ENCODE measurements around the gene ANK3. TPM values are rescaled to one million over a fixed set of nuclear protein-coding genes. Genes with fewer than 3 reads are reported as not detected.

ANK3 gene
- total RNA-seq, 4 donors from 2014 or later: 118 to 161 (median 151) TPM

- no peak overlapping the region for H3K4me3 ChIP-seq
- no peaks in the 10 kb centered on the region for H3K4me1 ChIP-seq
- no peaks in the 10 kb centered on the region for H3K9me3 ChIP-seq
- H3K27me3 ChIP-seq: no peaks in the 10 kb centered on the region
- DNase-seq: no peak
- H3K36me3 ChIP-seq: no peaks in the 10 kb centered on the region
- TF ChIP-seq POLR2A (IDR thresholded peaks at IDR 0.05): no peak
- TF ChIP-seq, protein P1, sequence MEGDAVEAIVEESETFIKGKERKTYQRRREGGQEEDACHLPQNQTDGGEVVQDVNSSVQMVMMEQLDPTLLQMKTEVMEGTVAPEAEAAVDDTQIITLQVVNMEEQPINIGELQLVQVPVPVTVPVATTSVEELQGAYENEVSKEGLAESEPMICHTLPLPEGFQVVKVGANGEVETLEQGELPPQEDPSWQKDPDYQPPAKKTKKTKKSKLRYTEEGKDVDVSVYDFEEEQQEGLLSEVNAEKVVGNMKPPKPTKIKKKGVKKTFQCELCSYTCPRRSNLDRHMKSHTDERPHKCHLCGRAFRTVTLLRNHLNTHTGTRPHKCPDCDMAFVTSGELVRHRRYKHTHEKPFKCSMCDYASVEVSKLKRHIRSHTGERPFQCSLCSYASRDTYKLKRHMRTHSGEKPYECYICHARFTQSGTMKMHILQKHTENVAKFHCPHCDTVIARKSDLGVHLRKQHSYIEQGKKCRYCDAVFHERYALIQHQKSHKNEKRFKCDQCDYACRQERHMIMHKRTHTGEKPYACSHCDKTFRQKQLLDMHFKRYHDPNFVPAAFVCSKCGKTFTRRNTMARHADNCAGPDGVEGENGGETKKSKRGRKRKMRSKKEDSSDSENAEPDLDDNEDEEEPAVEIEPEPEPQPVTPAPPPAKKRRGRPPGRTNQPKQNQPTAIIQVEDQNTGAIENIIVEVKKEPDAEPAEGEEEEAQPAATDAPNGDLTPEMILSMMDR (IDR thresholded peaks at IDR 0.05): no peak
- H3K27ac ChIP-seq: no peak overlapping the region
These were observed 165.5 kb downstream of the ANK3 start for GRCh38 chr10:60224066-60224705.

GRCh38 chr10:60222047-60222446, 167.6 kb downstream of the ANK3 start:
- H3K9me3 ChIP-seq: no peaks in the 10 kb centered on the region
- TF ChIP-seq, protein P1 (IDR thresholded peaks at IDR 0.05): no peak
- TF ChIP-seq POLR2A (IDR thresholded peaks at IDR 0.05): no peak
- no peaks in the 10 kb centered on the region for H3K27me3 ChIP-seq
- no peak for DNase-seq
- H3K4me3 ChIP-seq: no peak overlapping the region
- H3K36me3 ChIP-seq: no peaks in the 10 kb centered on the region
- H3K4me1 ChIP-seq: no peaks in the 10 kb centered on the region
- no peak overlapping the region for H3K27ac ChIP-seq

DNA sequence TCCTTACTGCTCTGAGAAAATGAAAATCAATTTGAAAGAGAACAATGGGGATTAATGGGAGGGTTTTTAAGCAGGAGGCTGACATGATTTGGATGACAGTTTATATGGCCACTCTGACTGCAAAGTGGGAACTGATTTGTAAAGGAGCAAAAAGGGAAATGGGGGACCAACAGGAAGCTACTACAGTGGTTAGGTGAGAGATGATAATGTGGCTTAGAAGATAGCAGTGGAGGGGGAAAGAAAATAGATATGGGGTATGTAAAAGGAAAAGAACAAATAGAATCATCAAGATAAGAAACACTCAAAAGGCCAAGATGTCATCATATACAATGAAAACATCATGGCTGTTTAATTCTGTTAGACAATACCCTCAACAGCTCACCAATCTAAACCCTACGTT, 177.5 kb downstream of the ANK3 start:
- Histone ChIP-seq H3K36me3 (no peaks in the 10 kb centered on the region), H3K27ac (no peak overlapping the region), H3K4me1 (no peaks in the 10 kb centered on the region), H3K4me3 (no peak overlapping the region), H3K27me3 (no peaks in the 10 kb centered on the region), H3K9me3 (no peaks in the 10 kb centered on the region)
- no peak for TF ChIP-seq POLR2A (IDR thresholded peaks at IDR 0.05)
- TF ChIP-seq, protein P1 (IDR thresholded peaks at IDR 0.05): no peak
- no peak for DNase-seq

GRCh38 chr10:60209874-60210570, 179.7 kb downstream of the ANK3 start:
- Histone ChIP-seq H3K9me3 (no peaks in the 10 kb centered on the region), H3K4me1 (peaks cover 0 to 6% (median 0%) of the 10 kb centered on the region in 4 donors), H3K27ac (no peak overlapping the region), H3K27me3 (no peaks in the 10 kb centered on the region), H3K4me3 (no peak overlapping the region), H3K36me3 (no peaks in the 10 kb centered on the region)
- no peak for TF ChIP-seq POLR2A (IDR thresholded peaks at IDR 0.05)
- TF ChIP-seq, protein P1 (IDR thresholded peaks at IDR 0.05): no peak
- DNase-seq: no peak

GRCh38 chr10:60208676-60209269, 180.9 kb downstream of the ANK3 start:
- DNase-seq: no peak
- TF ChIP-seq, protein P1 (IDR thresholded peaks at IDR 0.05): peak in 5 of 6 experiments; percentile 26 to 92 (median 87)
- no peak for TF ChIP-seq POLR2A (IDR thresholded peaks at IDR 0.05)
- no peaks in the 10 kb centered on the region for H3K9me3 ChIP-seq

More at GRCh38 chr10:60208676-60209269, 180.9 kb downstream of the ANK3 start:
- H3K36me3 ChIP-seq: no peaks in the 10 kb centered on the region
- H3K27ac ChIP-seq: no peak overlapping the region
- peaks cover 0 to 6% (median 0%) of the 10 kb centered on the region in 4 donors for H3K4me1 ChIP-seq
- no peak overlapping the region for H3K4me3 ChIP-seq
- no peaks in the 10 kb centered on the region for H3K27me3 ChIP-seq
